Osteoblast (primary cell): ENCODE results near the gene WSCD2. TPM values are rescaled to one million over a fixed set of nuclear protein-coding genes. Genes with fewer than 3 reads are reported as not detected.

ENCODE experiments used
- DNase-seq: peaks from one replicate; pipeline ENCODE4 v3.0.0; 2011; ENCODE audit warnings: low spot score, mixed read lengths; ENCODE audit not compliant: insufficient read length; ENCODE audit errors: missing footprints
- H2AFZ ChIP-seq: 2 replicates; pipeline ENCODE4 v1.6.0; 2011; ENCODE audit warnings: mild to moderate bottlenecking, low read length
- H3K27ac ChIP-seq: 2 replicates; pipeline ENCODE4 v1.5.1; 2011; ENCODE audit warnings: mild to moderate bottlenecking, low read depth, low read length, moderate library complexity
- H3K27me3 ChIP-seq: 2 replicates; pipeline ENCODE4 v1.6.0; 2012; ENCODE audit warnings: mild to moderate bottlenecking, control low read depth, inconsistent platforms, low read length, moderate library complexity; ENCODE audit not compliant: insufficient read depth
- H3K36me3 ChIP-seq: 2 replicates; pipeline ENCODE4 v1.5.1; 2011; ENCODE audit warnings: mild to moderate bottlenecking, low read length, control low read depth, moderate library complexity; ENCODE audit not compliant: insufficient read depth
- H3K4me1 ChIP-seq: 2 replicates; pipeline ENCODE4 v1.5.1; 2011; ENCODE audit warnings: mild to moderate bottlenecking, low read length, control low read depth, moderate library complexity; ENCODE audit not compliant: insufficient read depth
- H3K4me2 ChIP-seq: 2 replicates; pipeline ENCODE4 v1.6.0; 2011; ENCODE audit warnings: mild to moderate bottlenecking, low read length; ENCODE audit not compliant: insufficient read depth
- H3K4me3 ChIP-seq: fragments of 200-600 bp; sonication (generic); 3 replicates; pipeline ENCODE4 v1.5.1; 2012; ENCODE audit warnings: mild to moderate bottlenecking, low read length, inconsistent platforms; ENCODE audit not compliant: insufficient read depth
- H3K79me2 ChIP-seq: 2 replicates; pipeline ENCODE4 v1.6.0; 2012; ENCODE audit warnings: mild to moderate bottlenecking, low read length, control low read depth, inconsistent platforms; ENCODE audit not compliant: insufficient read depth
- H3K9me3 ChIP-seq: 2 replicates; pipeline ENCODE4 v1.5.1; 2011; ENCODE audit warnings: low read depth, low read length, control low read depth
- H4K20me1 ChIP-seq: 2 replicates; pipeline ENCODE4 v1.6.0; 2012; ENCODE audit warnings: mild to moderate bottlenecking, low read length, control low read depth; ENCODE audit not compliant: insufficient read depth
- total RNA-seq: library from RNA; depleted of rRNA; stranded (reverse); fragments of >200 nt; gene quantifications from 2 replicates; pipeline ENCODE4 v1.2.3, GENCODE V29; 2012
- TF ChIP-seq, protein P1 (sequence below): IDR thresholded peaks from 2 replicates; pipeline ENCODE4 v1.5.1; 2011; ENCODE audit warnings: mild to moderate bottlenecking, low read depth, low read length, moderate library complexity; ENCODE audit errors: extremely low read depth

WSCD2 gene
- total RNA-seq, 1 donor, result 0.36 TPM

- TF ChIP-seq, protein P1, sequence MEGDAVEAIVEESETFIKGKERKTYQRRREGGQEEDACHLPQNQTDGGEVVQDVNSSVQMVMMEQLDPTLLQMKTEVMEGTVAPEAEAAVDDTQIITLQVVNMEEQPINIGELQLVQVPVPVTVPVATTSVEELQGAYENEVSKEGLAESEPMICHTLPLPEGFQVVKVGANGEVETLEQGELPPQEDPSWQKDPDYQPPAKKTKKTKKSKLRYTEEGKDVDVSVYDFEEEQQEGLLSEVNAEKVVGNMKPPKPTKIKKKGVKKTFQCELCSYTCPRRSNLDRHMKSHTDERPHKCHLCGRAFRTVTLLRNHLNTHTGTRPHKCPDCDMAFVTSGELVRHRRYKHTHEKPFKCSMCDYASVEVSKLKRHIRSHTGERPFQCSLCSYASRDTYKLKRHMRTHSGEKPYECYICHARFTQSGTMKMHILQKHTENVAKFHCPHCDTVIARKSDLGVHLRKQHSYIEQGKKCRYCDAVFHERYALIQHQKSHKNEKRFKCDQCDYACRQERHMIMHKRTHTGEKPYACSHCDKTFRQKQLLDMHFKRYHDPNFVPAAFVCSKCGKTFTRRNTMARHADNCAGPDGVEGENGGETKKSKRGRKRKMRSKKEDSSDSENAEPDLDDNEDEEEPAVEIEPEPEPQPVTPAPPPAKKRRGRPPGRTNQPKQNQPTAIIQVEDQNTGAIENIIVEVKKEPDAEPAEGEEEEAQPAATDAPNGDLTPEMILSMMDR, result no peak
- Histone ChIP-seq H3K4me3 (no peak overlapping the region), H3K27ac (no peak overlapping the region), H2AFZ (no peak overlapping the region), H4K20me1 (no peaks in the 10 kb centered on the region), H3K4me2 (no peak overlapping the region), H3K36me3 (no peaks in the 10 kb centered on the region), H3K9me3 (no peaks in the 10 kb centered on the region), H3K79me2 (no peaks in the 10 kb centered on the region), H3K4me1 (no peaks in the 10 kb centered on the region), H3K27me3 (no peaks in the 10 kb centered on the region)
- DNase-seq, result no peak
Measured at GRCh38 chr12:108193493-108193892, 64.4 kb downstream of the WSCD2 start.

- no peaks in the 10 kb centered on the region for H3K27me3 ChIP-seq
- H3K4me3 ChIP-seq, result no peak overlapping the region
- TF ChIP-seq, protein P1, result peak; percentile 78
- no peaks in the 10 kb centered on the region for H3K36me3 ChIP-seq
- no peak overlapping the region for H2AFZ ChIP-seq
- no peaks in the 10 kb centered on the region for H3K4me1 ChIP-seq
- DNase-seq, result peak; percentile 94
- no peak overlapping the region for H3K27ac ChIP-seq
- H3K4me2 ChIP-seq, result no peak overlapping the region
- H3K9me3 ChIP-seq, result no peaks in the 10 kb centered on the region
- H4K20me1 ChIP-seq, result no peaks in the 10 kb centered on the region
- H3K79me2 ChIP-seq, result no peaks in the 10 kb centered on the region
Measured at GRCh38 chr12:108193917-108194316, 64.8 kb downstream of the WSCD2 start.

GRCh38 chr12:108194585-108194984 lies 65.5 kb downstream of the WSCD2 start:
- Histone ChIP-seq H2AFZ (no peak overlapping the region), H3K4me2 (no peak overlapping the region), H3K9me3 (no peaks in the 10 kb centered on the region), H3K4me1 (no peaks in the 10 kb centered on the region), H3K27ac (no peak overlapping the region), H3K79me2 (no peaks in the 10 kb centered on the region), H3K36me3 (no peaks in the 10 kb centered on the region), H3K27me3 (no peaks in the 10 kb centered on the region), H3K4me3 (no peak overlapping the region), H4K20me1 (no peaks in the 10 kb centered on the region)
- TF ChIP-seq, protein P1, result no peak
- no peak for DNase-seq

DNA sequence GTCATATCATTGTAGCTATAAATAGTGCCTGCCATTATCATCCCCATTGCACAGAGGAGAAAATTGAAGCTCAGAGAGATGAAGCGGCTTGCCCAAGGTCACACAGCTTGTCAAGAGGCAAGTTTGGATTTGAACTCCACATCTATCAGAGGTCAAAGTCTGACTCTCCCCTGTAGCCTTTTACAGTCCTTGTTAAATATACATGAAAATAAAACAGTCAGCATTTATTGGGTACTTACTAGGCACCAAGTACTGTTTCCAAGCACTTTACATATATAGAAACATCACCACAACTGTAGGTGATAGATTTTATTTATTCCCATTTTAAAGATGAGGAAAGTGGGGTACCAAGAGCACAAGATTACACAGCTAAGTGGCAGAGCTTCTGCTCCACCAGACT lies 67.2 kb downstream of the WSCD2 start:
- Histone ChIP-seq H4K20me1 (no peaks in the 10 kb centered on the region), H3K9me3 (no peaks in the 10 kb centered on the region), H3K4me1 (no peaks in the 10 kb centered on the region), H3K4me2 (no peak overlapping the region), H3K27me3 (no peaks in the 10 kb centered on the region), H3K79me2 (no peaks in the 10 kb centered on the region), H3K36me3 (no peaks in the 10 kb centered on the region), H3K4me3 (no peak overlapping the region), H2AFZ (no peak overlapping the region), H3K27ac (no peak overlapping the region)
- DNase-seq, result no peak
- TF ChIP-seq, protein P1, result no peak
